ENCODE results near the gene WDR83. TPM values are rescaled to one million over a fixed set of nuclear protein-coding genes. Genes with fewer than 3 reads are reported as not detected.
"Not testable (repeated sequence)": the region's sequence is repeated elsewhere in the genome, so short reads cannot be mapped to it uniquely, and the experiment has no call there.

Gene WDR83
- total RNA-seq, 2 donors from 2014 or later = 18.6 to 25.1 TPM

DNA sequence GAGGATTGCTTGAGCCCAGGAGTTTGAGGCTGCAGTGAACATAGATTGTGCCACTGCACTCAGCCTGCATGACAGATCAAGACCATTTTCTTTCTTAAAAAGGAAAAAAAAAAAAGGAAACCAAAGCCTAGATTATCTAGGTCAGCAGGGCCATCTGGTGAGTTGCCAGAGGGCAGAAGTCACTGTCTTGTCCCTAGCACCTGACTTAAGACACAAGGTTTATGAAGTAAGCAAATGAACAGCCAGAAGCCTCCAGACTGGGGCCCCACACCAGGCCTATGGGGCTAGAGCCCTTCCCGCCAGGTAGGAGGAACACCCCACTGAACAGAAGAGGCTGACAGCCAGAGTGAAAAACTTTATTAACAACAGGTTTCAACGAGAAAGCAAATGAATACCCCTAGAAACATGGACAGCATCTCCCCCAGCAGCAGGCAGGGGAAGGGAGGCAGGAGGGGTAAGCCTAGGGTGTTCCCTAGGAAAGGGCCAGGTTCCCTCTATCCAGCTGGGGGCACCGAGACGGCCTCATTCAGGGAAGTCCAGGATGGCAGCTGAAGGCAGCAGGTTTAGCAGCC is 1.2 kb downstream of the WDR83 start:
- Mint-ChIP-seq H3K4me3 (peak overlapping the region; percentile 99), H3K4me1 (ENCODE audit: low read depth in 2 of 2) (peaks cover 41 to 46% of the 10 kb centered on the region in 2 donors), H3K36me3 (peaks cover 7% of the 10 kb centered on the region), H3K27me3 (no peaks in the 10 kb centered on the region), H3K9me3 (no peaks in the 10 kb centered on the region), H3K27ac (peak overlapping the region; percentile 100)
- no peak for DNase-seq (ENCODE audit: low spot score)
- no peak for ATAC-seq

DNA sequence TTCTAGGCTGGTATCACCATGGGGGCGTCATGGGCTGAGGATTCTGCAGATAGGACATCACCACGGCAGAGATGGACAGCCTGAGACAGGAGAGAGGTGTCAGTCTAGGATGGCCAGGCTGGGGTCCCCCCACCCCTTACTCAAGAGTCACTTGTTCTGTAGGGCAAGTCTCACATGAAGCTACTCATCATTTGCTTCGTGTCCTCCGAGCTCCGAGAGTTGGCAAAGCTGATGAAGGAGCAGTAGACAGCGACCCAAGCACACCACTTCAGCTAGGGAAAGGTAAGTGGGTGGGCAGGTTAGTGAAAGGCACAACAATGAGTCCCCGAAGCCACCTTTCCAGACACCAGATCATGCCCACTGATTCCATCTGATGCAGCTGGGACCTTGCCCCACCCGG is 1.7 kb downstream of the WDR83 start:
- Mint-ChIP-seq H3K9me3 (no peaks in the 10 kb centered on the region), H3K27ac (peak overlapping the region; percentile 100), H3K4me3 (peak overlapping the region; percentile 99), H3K36me3 (peaks cover 7% of the 10 kb centered on the region), H3K27me3 (no peaks in the 10 kb centered on the region), H3K4me1 (ENCODE audit: low read depth in 2 of 2) (peaks cover 41 to 46% of the 10 kb centered on the region in 2 donors)
- DNase-seq (ENCODE audit: low spot score) (no peak), ATAC-seq (no peak)

GRCh38 chr19:12668932-12669269 is 2.3 kb downstream of the WDR83 start:
- H3K27ac Mint-ChIP-seq = peak overlapping the region; percentile 100
- H3K36me3 Mint-ChIP-seq = peaks cover 7% of the 10 kb centered on the region
- no peaks in the 10 kb centered on the region for H3K9me3 Mint-ChIP-seq
- peak; percentile 30 to 47 for ATAC-seq
- peak; percentile 71 for DNase-seq (ENCODE audit: low spot score)
- peak overlapping the region; percentile 99 for H3K4me3 Mint-ChIP-seq
- peaks cover 41 to 47% of the 10 kb centered on the region in 2 donors for H3K4me1 Mint-ChIP-seq (ENCODE audit: low read depth in 2 of 2)
- H3K27me3 Mint-ChIP-seq = no peaks in the 10 kb centered on the region

DNA sequence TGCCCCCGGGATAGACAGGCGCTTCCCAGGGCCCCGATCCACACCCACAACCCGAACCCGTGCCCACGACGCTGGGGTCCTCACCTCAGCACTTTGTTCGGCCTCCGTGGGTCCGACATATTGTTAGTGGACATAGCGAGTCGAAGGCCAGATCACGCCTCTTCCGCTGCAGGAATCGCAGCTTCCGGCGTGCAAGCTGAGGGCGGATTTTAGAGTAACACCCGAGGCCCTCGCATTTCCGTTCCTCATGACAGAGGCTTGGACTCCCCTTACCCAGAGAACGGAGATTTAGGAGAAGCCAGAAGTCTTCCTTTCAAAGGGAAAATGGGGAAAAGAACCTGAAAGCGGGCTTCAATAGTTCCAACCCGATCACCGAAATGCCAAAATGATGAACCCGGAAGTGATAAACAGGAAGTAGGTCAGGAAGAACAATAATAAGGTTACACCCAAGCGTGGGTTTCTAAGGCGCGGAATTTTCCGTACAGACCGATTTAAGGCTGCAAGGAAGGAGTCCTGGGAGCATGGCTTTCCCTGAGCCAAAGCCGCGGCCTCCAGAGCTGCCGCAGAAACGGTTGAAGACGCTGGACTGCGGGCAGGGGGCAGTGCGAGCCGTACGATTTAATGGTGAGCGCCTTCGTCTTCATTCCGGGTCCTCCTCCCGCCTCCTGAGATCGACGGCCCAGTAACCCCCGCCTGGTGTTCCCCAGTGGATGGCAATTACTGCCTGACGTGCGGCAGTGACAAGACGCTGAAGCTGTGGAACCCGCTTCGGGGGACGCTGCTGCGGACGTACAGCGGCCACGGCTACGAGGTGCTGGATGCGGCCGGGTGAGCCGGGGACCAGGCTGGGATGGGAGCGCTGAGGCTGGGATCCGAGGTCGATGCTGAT is 2.9 kb downstream of the WDR83 start:
- Mint-ChIP-seq H3K36me3 (peaks cover 7% of the 10 kb centered on the region), H3K4me1 (ENCODE audit: low read depth in 2 of 2) (peaks cover 45 to 52% of the 10 kb centered on the region in 2 donors), H3K9me3 (no peaks in the 10 kb centered on the region), H3K27ac (peak overlapping the region; percentile 100), H3K27me3 (no peaks in the 10 kb centered on the region), H3K4me3 (peak overlapping the region; percentile 99)
- DNase-seq (ENCODE audit: low spot score) (peak; percentile 83), ATAC-seq (peak; percentile 58 to 72)

- DNase-seq (ENCODE audit: low spot score) = no peak
- peak overlapping the region; percentile 100 for H3K27ac Mint-ChIP-seq
- H3K4me1 Mint-ChIP-seq (ENCODE audit: low read depth in 2 of 2) = peaks cover 41 to 47% of the 10 kb centered on the region in 2 donors
- peaks cover 7% of the 10 kb centered on the region for H3K36me3 Mint-ChIP-seq
- ATAC-seq = no peak
- H3K4me3 Mint-ChIP-seq = peak overlapping the region; percentile 99
- no peaks in the 10 kb centered on the region for H3K9me3 Mint-ChIP-seq
- H3K27me3 Mint-ChIP-seq = no peaks in the 10 kb centered on the region
Measured at GRCh38 chr19:12670159-12670928, 3.7 kb downstream of the WDR83 start.

DNA sequence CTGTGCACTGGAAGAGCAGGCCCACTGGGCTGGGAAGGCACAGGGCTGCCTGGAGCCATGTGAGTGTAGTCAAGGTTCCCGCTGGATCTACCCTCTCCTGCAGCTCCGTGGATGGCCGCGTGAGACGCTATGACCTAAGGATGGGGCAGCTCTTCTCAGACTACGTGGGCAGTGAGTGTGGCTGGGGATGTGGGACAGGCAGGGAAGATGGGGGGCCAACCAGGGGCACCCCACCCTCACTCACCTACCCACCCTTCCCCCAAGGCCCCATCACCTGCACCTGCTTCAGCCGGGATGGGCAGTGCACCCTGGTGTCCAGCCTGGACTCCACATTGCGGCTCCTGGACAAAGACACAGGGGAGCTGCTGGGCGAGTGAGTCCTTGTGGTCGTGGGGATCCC is 6.1 kb downstream of the WDR83 start:
- peaks cover 38 to 44% of the 10 kb centered on the region in 2 donors for H3K4me1 Mint-ChIP-seq (ENCODE audit: low read depth in 2 of 2)
- no peaks in the 10 kb centered on the region for H3K9me3 Mint-ChIP-seq
- no peak overlapping the region for H3K27ac Mint-ChIP-seq
- H3K27me3 Mint-ChIP-seq = no peaks in the 10 kb centered on the region
- H3K4me3 Mint-ChIP-seq = no peak overlapping the region
- peaks cover 10% of the 10 kb centered on the region for H3K36me3 Mint-ChIP-seq
- no peak for ATAC-seq
- DNase-seq (ENCODE audit: low spot score) = no peak

DNA sequence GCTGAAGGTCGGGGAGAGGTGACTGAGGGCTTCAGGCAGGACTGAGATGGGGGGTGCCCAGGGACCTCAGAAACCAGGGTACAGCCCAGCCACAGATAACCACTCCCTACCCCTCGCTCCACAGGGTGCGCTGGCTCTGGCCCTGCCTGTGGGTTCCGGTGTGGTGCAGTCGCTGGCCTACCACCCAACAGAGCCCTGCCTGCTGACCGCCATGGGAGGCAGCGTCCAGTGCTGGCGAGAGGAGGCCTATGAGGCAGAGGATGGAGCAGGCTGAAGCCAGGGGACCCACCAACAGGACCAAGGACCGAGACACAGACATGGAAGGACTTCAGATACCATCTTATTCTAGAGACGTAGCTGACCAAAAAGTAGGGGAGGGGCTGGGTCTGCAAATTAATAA is 8.8 kb downstream of the WDR83 start:
- Mint-ChIP-seq H3K4me1 (ENCODE audit: low read depth in 2 of 2) (peaks cover 30 to 35% of the 10 kb centered on the region in 2 donors), H3K4me3 (no peak overlapping the region), H3K9me3 (no peaks in the 10 kb centered on the region), H3K36me3 (peaks cover 10% of the 10 kb centered on the region), H3K27me3 (no peaks in the 10 kb centered on the region), H3K27ac (no peak overlapping the region)
- DNase-seq (ENCODE audit: low spot score) (no peak), ATAC-seq (no peak)

DNA sequence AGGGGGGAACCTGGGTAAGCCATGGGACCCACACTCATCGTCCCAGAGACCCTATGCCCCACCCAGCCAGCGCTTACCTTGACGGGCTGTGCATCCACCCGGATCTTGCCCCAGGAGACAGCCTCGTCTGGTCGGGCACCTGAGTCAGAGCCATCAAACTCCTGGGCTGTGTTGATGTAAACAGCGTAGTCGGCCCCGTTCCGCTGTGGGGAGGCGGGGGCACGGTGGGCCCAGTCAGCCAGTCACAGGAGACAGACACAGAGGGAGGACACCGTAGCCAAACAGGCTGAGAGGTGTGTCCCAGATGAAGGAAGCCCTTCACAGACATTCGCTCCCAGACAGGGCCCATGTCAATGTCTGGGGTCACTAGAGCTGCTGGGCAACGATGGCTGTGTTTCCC is 9.3 kb downstream of the WDR83 start:
- H3K4me3 Mint-ChIP-seq = no peak overlapping the region
- H3K27me3 Mint-ChIP-seq = no peaks in the 10 kb centered on the region
- DNase-seq (ENCODE audit: low spot score) = no peak
- peak overlapping the region in 1 of 2 donors; percentile 57 for H3K27ac Mint-ChIP-seq
- ATAC-seq = no peak
- H3K4me1 Mint-ChIP-seq (ENCODE audit: low read depth in 2 of 2) = peaks cover 31 to 34% of the 10 kb centered on the region in 2 donors
- H3K36me3 Mint-ChIP-seq = peaks cover 13% of the 10 kb centered on the region
- no peaks in the 10 kb centered on the region for H3K9me3 Mint-ChIP-seq

DNA sequence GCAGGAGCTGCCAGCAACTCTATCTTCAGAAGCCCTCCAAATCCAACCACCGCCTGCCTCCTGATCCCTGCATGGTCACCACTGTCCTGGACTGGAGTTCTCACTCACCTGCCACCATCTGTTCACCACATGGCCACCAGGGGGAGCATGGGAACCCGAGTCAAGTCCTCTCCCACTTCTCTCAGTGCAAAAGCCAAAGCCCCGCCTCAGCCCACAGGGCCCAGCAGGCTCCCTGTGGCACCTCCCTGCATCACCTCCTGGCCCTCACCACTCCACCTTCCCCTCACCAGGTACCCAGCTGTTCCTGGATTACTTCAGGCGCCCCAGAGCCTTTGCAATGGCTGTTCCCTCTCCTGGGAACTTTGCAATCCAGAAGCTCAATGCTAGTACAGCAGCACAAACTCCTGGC is 9.8 kb downstream of the WDR83 start:
- ATAC-seq = peak; percentile 44 to 49
- Mint-ChIP-seq H3K36me3 (peaks cover 17% of the 10 kb centered on the region), H3K27ac (peak overlapping the region in 1 of 2 donors; percentile 57), H3K4me3 (no peak overlapping the region), H3K27me3 (no peaks in the 10 kb centered on the region), H3K4me1 (ENCODE audit: low read depth in 2 of 2) (peaks cover 35 to 39% of the 10 kb centered on the region in 2 donors), H3K9me3 (no peaks in the 10 kb centered on the region)
- peak; percentile 84 for DNase-seq (ENCODE audit: low spot score)

- Mint-ChIP-seq H3K4me3 (no peak overlapping the region), H3K4me1 (ENCODE audit: low read depth in 2 of 2) (peaks cover 34 to 38% of the 10 kb centered on the region in 2 donors), H3K9me3 (no peaks in the 10 kb centered on the region), H3K27me3 (no peaks in the 10 kb centered on the region), H3K27ac (peak overlapping the region in 1 of 2 donors; percentile 57), H3K36me3 (peaks cover 16% of the 10 kb centered on the region)
- ATAC-seq (no peak), DNase-seq (ENCODE audit: low spot score) (no peak)
Measured at GRCh38 chr19:12676928-12677327, 10.3 kb downstream of the WDR83 start.

DNA sequence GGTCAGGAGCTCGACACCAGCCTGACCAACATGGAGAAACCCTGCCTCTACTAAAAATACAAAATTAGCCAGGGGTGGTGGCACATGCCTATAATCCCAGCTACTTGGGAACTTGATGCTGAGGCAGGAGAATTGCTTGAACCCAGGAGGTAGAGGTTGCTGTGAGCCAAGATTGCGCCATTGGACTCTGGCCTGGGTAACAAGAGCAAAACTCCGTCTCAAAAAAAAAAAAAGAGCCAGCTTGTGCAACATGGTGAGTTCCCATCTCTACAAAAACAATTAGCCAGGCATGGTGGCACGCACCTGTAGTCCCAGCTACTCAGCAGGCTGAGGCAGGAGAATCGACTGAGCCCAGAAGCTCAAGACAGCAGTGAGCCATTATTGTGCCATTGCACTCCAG is 11.4 kb downstream of the WDR83 start:
- not testable (repeated sequence) for H3K4me3 Mint-ChIP-seq; H3K27me3 Mint-ChIP-seq; H3K27ac Mint-ChIP-seq; ATAC-seq; DNase-seq (ENCODE audit: low spot score); H3K9me3 Mint-ChIP-seq
- Mint-ChIP-seq H3K4me1 (ENCODE audit: low read depth in 2 of 2) (peaks cover 31 to 34% of the 10 kb centered on the region in 2 donors), H3K36me3 (peaks cover 12% of the 10 kb centered on the region)

DNA sequence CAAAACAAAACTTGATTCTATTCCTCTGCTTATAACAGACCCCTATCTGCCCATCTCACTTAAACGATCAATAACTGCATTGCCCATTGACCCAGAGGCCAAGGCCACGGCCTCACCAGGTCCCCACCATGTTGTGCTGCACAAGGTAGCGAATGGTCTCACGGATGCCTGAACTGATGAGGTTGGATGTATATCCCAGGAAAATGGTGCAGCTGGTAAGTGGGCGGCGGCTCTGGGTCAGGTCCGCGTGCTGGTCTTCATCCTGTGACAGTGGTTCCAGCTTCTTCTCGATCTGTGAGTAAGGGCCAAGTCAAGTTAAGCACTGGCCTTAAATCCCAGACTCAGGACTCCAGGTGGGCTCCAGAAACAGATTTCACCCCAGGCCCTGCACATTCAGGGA is 13.4 kb downstream of the WDR83 start:
- Mint-ChIP-seq H3K27me3 (no peaks in the 10 kb centered on the region), H3K27ac (no peak overlapping the region), H3K9me3 (no peaks in the 10 kb centered on the region), H3K4me3 (peak overlapping the region; percentile 97), H3K36me3 (peaks cover 12% of the 10 kb centered on the region), H3K4me1 (ENCODE audit: low read depth in 2 of 2) (peaks cover 25 to 29% of the 10 kb centered on the region in 2 donors)
- no peak for ATAC-seq
- no peak for DNase-seq (ENCODE audit: low spot score)

DNA sequence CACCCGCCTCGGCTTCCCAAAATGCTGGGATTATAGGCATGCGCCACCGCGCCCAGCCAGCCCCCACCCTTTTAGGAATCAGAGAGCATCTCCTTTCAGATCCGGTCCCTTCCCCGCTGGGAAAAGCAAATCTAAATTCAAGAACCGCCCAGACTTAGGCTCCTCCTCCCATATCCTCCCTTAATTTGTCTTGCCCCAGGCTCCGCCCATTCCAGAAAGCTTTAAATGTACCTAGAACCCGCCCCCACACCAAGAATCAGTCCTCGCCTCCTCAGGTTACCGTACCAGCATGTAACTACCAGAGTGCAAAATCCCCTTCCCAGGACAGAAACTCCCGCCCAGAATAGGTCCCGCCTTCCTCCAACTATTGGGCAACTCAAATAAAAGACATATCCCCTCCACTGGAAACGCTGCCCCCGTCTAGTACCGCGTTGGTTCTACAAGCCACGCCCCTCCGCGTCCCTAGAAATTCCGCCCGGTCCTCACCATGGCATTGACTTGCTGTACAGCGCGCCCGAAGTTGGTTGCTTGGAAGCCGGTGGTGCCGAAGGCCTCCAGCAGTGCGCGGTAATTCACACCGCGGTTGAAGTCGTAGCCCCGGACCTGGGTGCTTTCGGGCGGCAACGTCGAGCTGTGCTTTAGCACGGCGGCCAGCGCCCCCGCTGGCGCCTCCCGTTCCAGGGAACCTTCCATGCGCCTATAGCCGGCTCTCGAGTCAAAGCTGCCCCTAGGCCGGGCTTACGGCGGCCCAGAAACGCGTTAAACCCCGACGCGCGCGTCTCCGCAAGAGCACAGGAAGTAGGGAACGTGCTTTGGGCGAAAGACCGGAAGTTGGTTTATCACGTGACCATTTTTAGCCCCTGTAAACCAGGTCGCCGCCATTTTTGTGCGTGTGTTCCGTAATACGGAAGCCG is 14.7 kb downstream of the WDR83 start, which contains the start of gene DHPS:
DHPS (minus strand) TSS at position 807 of the 914 bp plus-strand sequence; CDS start at position 693, 114 bp downstream.
- Mint-ChIP-seq H3K9me3 (no peaks in the 10 kb centered on the region), H3K27me3 (no peaks in the 10 kb centered on the region), H3K4me3 (peak within 1 kb of the TSS; percentile 97), H3K27ac (peak within 1 kb of the TSS; percentile 92 to 100), H3K36me3 (peaks cover 11% of the 10 kb centered on the region), H3K4me1 (ENCODE audit: low read depth in 2 of 2) (peaks cover 26% of the 10 kb centered on the region in 2 donors)
- peak; percentile 87 to 89 for ATAC-seq
- peak; percentile 95 for DNase-seq (ENCODE audit: low spot score)
